ENCODE results near the gene PLEKHG2. TPM values are rescaled to one million over a fixed set of nuclear protein-coding genes. Genes with fewer than 3 reads are reported as not detected.

The PLEKHG2 gene
- total and polyA plus RNA-seq, 9 of the 15 experiments (the other 6 are each of a cell fraction or from before 2014, with no cell fraction given) = 0.98 to 45.7 (median 9.8) TPM

DNA sequence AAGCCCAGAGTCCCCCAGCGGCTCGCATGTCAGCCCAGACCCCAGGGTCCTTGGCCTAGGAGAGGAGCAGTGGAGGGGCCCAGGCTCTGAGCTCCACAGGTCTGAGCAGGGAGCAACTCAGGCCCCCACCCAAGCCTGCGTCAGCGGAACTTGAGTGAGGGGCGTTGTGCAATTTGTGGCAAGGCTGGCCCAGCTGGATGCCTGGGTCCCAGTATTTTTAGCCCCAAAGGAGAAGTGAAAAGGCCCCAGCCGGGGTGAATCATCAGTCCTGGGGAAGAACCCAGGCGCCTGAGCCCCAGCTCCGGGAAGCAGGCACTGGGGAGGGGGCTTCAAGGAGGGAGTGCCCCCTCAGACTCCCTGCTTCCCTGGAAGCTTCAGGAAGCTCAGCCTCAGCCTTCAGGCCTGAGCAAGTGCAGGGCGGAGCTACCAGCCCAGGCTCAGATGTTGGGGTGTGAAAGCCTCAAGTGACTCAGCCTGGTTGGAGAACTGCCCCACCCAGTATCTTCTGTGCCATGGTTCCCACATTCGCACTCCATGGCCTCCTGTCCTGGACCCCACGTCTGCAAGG lies 14.1 kb upstream of the PLEKHG2 start (continued):
- TF ChIP-seq, protein P1, sequence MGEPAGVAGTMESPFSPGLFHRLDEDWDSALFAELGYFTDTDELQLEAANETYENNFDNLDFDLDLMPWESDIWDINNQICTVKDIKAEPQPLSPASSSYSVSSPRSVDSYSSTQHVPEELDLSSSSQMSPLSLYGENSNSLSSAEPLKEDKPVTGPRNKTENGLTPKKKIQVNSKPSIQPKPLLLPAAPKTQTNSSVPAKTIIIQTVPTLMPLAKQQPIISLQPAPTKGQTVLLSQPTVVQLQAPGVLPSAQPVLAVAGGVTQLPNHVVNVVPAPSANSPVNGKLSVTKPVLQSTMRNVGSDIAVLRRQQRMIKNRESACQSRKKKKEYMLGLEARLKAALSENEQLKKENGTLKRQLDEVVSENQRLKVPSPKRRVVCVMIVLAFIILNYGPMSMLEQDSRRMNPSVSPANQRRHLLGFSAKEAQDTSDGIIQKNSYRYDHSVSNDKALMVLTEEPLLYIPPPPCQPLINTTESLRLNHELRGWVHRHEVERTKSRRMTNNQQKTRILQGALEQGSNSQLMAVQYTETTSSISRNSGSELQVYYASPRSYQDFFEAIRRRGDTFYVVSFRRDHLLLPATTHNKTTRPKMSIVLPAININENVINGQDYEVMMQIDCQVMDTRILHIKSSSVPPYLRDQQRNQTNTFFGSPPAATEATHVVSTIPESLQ (CRISPR knock-in tag; IDR thresholded peaks at IDR 0.05) = 0 out of 2 replicates have a peak, but pooled peaks have one; percentile 62
- peak; percentile 63 for TF ChIP-seq FOSL1 (tag; conservative IDR thresholded peaks at IDR 0.05)
- peak; percentile 48 for TF ChIP-seq CEBPB (tag; IDR thresholded peaks at IDR 0.05)
- peak; percentile 27; the same call in 1 of the 2 replicates for TF ChIP-seq NFE2 (IDR thresholded peaks at IDR 0.05; ENCODE audit: low read depth)
- TF ChIP-seq, protein P2, sequence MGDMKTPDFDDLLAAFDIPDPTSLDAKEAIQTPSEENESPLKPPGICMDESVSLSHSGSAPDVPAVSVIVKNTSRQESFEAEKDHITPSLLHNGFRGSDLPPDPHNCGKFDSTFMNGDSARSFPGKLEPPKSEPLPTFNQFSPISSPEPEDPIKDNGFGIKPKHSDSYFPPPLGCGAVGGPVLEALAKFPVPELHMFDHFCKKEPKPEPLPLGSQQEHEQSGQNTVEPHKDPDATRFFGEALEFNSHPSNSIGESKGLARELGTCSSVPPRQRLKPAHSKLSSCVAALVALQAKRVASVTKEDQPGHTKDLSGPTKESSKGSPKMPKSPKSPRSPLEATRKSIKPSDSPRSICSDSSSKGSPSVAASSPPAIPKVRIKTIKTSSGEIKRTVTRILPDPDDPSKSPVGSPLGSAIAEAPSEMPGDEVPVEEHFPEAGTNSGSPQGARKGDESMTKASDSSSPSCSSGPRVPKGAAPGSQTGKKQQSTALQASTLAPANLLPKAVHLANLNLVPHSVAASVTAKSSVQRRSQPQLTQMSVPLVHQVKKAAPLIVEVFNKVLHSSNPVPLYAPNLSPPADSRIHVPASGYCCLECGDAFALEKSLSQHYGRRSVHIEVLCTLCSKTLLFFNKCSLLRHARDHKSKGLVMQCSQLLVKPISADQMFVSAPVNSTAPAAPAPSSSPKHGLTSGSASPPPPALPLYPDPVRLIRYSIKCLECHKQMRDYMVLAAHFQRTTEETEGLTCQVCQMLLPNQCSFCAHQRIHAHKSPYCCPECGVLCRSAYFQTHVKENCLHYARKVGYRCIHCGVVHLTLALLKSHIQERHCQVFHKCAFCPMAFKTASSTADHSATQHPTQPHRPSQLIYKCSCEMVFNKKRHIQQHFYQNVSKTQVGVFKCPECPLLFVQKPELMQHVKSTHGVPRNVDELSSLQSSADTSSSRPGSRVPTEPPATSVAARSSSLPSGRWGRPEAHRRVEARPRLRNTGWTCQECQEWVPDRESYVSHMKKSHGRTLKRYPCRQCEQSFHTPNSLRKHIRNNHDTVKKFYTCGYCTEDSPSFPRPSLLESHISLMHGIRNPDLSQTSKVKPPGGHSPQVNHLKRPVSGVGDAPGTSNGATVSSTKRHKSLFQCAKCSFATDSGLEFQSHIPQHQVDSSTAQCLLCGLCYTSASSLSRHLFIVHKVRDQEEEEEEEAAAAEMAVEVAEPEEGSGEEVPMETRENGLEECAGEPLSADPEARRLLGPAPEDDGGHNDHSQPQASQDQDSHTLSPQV (IDR thresholded peaks at IDR 0.05) = peak; percentile 64
- no peak for TF ChIP-seq ZSCAN29 (IDR thresholded peaks at IDR 0.05)
- TF ChIP-seq, protein P3, sequence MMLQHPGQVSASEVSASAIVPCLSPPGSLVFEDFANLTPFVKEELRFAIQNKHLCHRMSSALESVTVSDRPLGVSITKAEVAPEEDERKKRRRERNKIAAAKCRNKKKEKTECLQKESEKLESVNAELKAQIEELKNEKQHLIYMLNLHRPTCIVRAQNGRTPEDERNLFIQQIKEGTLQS (IDR thresholded peaks at IDR 0.05) = 0 out of 2 replicates have a peak, but pooled peaks have one; percentile 15
- TF ChIP-seq, protein P3 (CRISPR knock-in tag; conservative IDR thresholded peaks at IDR 0.05) = no peak
- TF ChIP-seq, protein P4, sequence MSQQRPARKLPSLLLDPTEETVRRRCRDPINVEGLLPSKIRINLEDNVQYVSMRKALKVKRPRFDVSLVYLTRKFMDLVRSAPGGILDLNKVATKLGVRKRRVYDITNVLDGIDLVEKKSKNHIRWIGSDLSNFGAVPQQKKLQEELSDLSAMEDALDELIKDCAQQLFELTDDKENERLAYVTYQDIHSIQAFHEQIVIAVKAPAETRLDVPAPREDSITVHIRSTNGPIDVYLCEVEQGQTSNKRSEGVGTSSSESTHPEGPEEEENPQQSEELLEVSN (IDR thresholded peaks at IDR 0.05; ENCODE audit: borderline replicate concordance in 1 of 2, extremely low read depth in 1 of 2, insufficient read depth in 1 of 2, insufficient read length in 1 of 2, low read depth in 1 of 2, low read length in 1 of 2, poor library complexity in 1 of 2, severe bottlenecking in 1 of 2) = peak in 1 of 2 experiments; percentile 31
- peak; percentile 58; the same call in 1 of the 2 replicates for TF ChIP-seq JUND (IDR thresholded peaks at IDR 0.05; ENCODE audit: borderline replicate concordance, low read depth, low read length)
- no peak; the same call in 2 of the 3 replicates for TF ChIP-seq JUND (tag; IDR thresholded peaks at IDR 0.05; ENCODE audit: borderline replicate concordance, low read depth, low read length)
- peak in 1 of 3 experiments; percentile 21 for TF ChIP-seq YY1 (IDR thresholded peaks at IDR 0.05; ENCODE audit: borderline replicate concordance in 1 of 3, control insufficient read depth in 1 of 3, extremely low read depth in 1 of 3, insufficient read depth in 3 of 3, insufficient read length in 1 of 3, insufficient replicate concordance in 2 of 3, low read depth in 1 of 3, low read length in 2 of 3)
